ENCODE data around the gene MYO1C.
"Not testable (repeated sequence)": the region's sequence is repeated elsewhere in the genome, so short reads cannot be mapped to it uniquely, and the experiment has no call there.

The MYO1C gene

GRCh38 chr17:1469231-1469852 lies 23.1 kb downstream of the MYO1C start:
- no peaks in the 10 kb centered on the region for H3K9me3 Mint-ChIP-seq
- no peak for ATAC-seq
- H3K27ac Mint-ChIP-seq = no peak overlapping the region
- H3K27me3 Mint-ChIP-seq = no peaks in the 10 kb centered on the region
- no peak overlapping the region for H3K4me3 Mint-ChIP-seq
- H3K4me1 Mint-ChIP-seq = peaks cover 34% of the 10 kb centered on the region
- peaks cover 84% of the 10 kb centered on the region for H3K36me3 Mint-ChIP-seq

- peaks cover 82% of the 10 kb centered on the region for H3K36me3 Mint-ChIP-seq
- no peak for ATAC-seq
- H3K4me3 Mint-ChIP-seq = no peak overlapping the region
- H3K27ac Mint-ChIP-seq = no peak overlapping the region
- H3K27me3 Mint-ChIP-seq = no peaks in the 10 kb centered on the region
- H3K4me1 Mint-ChIP-seq = peaks cover 29% of the 10 kb centered on the region
- peaks cover 4% of the 10 kb centered on the region for H3K9me3 Mint-ChIP-seq
These were observed 24.5 kb downstream of the MYO1C start for GRCh38 chr17:1467898-1468492.

- no peak overlapping the region for H3K4me3 Mint-ChIP-seq
- no peak for ATAC-seq
- peaks cover 4% of the 10 kb centered on the region for H3K9me3 Mint-ChIP-seq
- H3K36me3 Mint-ChIP-seq = peaks cover 79% of the 10 kb centered on the region
- no peak overlapping the region for H3K27ac Mint-ChIP-seq
- H3K4me1 Mint-ChIP-seq = peaks cover 25% of the 10 kb centered on the region
- H3K27me3 Mint-ChIP-seq = no peaks in the 10 kb centered on the region
These were observed 25.2 kb downstream of the MYO1C start for GRCh38 chr17:1467258-1467657.

- Mint-ChIP-seq H3K36me3 (peaks cover 54% of the 10 kb centered on the region), H3K27ac (no peak overlapping the region), H3K9me3 (peaks cover 4% of the 10 kb centered on the region), H3K4me3 (no peak overlapping the region), H3K27me3 (no peaks in the 10 kb centered on the region), H3K4me1 (peaks cover 34% of the 10 kb centered on the region)
- no peak for ATAC-seq
These were observed 28.3 kb downstream of the MYO1C start for GRCh38 chr17:1464186-1464585.

- Mint-ChIP-seq H3K27ac (peak overlapping the region; percentile 84), H3K4me1 (peaks cover 28% of the 10 kb centered on the region), H3K9me3 (peaks cover 4% of the 10 kb centered on the region), H3K4me3 (peak overlapping the region; percentile 71), H3K36me3 (peaks cover 38% of the 10 kb centered on the region), H3K27me3 (no peaks in the 10 kb centered on the region)
- no peak for ATAC-seq
These were observed 30.0 kb downstream of the MYO1C start for GRCh38 chr17:1462164-1463112.

- Mint-ChIP-seq H3K4me3 (no peak overlapping the region), H3K27ac (no peak overlapping the region), H3K27me3 (no peaks in the 10 kb centered on the region), H3K9me3 (peaks cover 4% of the 10 kb centered on the region), H3K4me1 (peaks cover 39% of the 10 kb centered on the region), H3K36me3 (peaks cover 30% of the 10 kb centered on the region)
- ATAC-seq = no peak
These were observed 31.1 kb downstream of the MYO1C start for GRCh38 chr17:1461198-1461944.

GRCh38 chr17:1460233-1460632 lies 32.3 kb downstream of the MYO1C start:
- peaks cover 18% of the 10 kb centered on the region for H3K36me3 Mint-ChIP-seq
- no peak for ATAC-seq
- no peak overlapping the region for H3K4me3 Mint-ChIP-seq
- no peak overlapping the region for H3K27ac Mint-ChIP-seq
- H3K27me3 Mint-ChIP-seq = no peaks in the 10 kb centered on the region
- H3K4me1 Mint-ChIP-seq = peaks cover 42% of the 10 kb centered on the region
- peaks cover 4% of the 10 kb centered on the region for H3K9me3 Mint-ChIP-seq

GRCh38 chr17:1455797-1456599 lies 36.5 kb downstream of the MYO1C start, which contains the start of gene CRK:
Gene CRK (minus strand): TSS chr17:1456232. CDS start chr17:1456117, 115 bp downstream.
- H3K9me3 Mint-ChIP-seq = no peaks in the 10 kb centered on the region
- peaks cover 60% of the 10 kb centered on the region for H3K4me1 Mint-ChIP-seq
- peak within 1 kb of the TSS; percentile 89 for H3K4me3 Mint-ChIP-seq

GRCh38 chr17:1455291-1455796 lies 37.1 kb downstream of the MYO1C start:
- Mint-ChIP-seq H3K4me3 (peak overlapping the region; percentile 89), H3K4me1 (peaks cover 58% of the 10 kb centered on the region), H3K27me3 (no peaks in the 10 kb centered on the region), H3K27ac (peak overlapping the region; percentile 87), H3K9me3 (no peaks in the 10 kb centered on the region), H3K36me3 (peaks cover 12% of the 10 kb centered on the region)
- ATAC-seq = peak; percentile 70

More at GRCh38 chr17:1455797-1456599, 36.5 kb downstream of the MYO1C start, which contains the start of gene CRK:
- ATAC-seq = peak; percentile 97
- Mint-ChIP-seq H3K27me3 (no peaks in the 10 kb centered on the region), H3K27ac (peak within 1 kb of the TSS; percentile 87), H3K36me3 (peaks cover 12% of the 10 kb centered on the region)

- H3K27ac Mint-ChIP-seq = peak overlapping the region; percentile 87
- peaks cover 56% of the 10 kb centered on the region for H3K4me1 Mint-ChIP-seq
- peaks cover 14% of the 10 kb centered on the region for H3K36me3 Mint-ChIP-seq
- no peak for ATAC-seq
- no peaks in the 10 kb centered on the region for H3K9me3 Mint-ChIP-seq
- H3K4me3 Mint-ChIP-seq = peak overlapping the region; percentile 89
- no peaks in the 10 kb centered on the region for H3K27me3 Mint-ChIP-seq
These were observed 37.9 kb downstream of the MYO1C start for GRCh38 chr17:1454541-1454940.

GRCh38 chr17:1453694-1454093 lies 38.8 kb downstream of the MYO1C start:
- not testable (repeated sequence) for ATAC-seq, H3K27me3 Mint-ChIP-seq, H3K27ac Mint-ChIP-seq, H3K9me3 Mint-ChIP-seq
- Mint-ChIP-seq H3K36me3 (peaks cover 22% of the 10 kb centered on the region), H3K4me1 (peaks cover 64% of the 10 kb centered on the region), H3K4me3 (peak overlapping the region; percentile 31)

- no peak for ATAC-seq
- no peaks in the 10 kb centered on the region for H3K27me3 Mint-ChIP-seq
- no peaks in the 10 kb centered on the region for H3K9me3 Mint-ChIP-seq
- H3K4me1 Mint-ChIP-seq = peaks cover 65% of the 10 kb centered on the region
- peaks cover 23% of the 10 kb centered on the region for H3K36me3 Mint-ChIP-seq
- H3K4me3 Mint-ChIP-seq = no peak overlapping the region
- H3K27ac Mint-ChIP-seq = no peak overlapping the region
These were observed 39.6 kb downstream of the MYO1C start for GRCh38 chr17:1452836-1453235.

GRCh38 chr17:1450261-1450660 lies 42.2 kb downstream of the MYO1C start:
- not testable (repeated sequence) for H3K4me3 Mint-ChIP-seq, ATAC-seq, H3K27me3 Mint-ChIP-seq, H3K9me3 Mint-ChIP-seq, H3K27ac Mint-ChIP-seq
- Mint-ChIP-seq H3K4me1 (peaks cover 64% of the 10 kb centered on the region), H3K36me3 (peaks cover 23% of the 10 kb centered on the region)

GRCh38 chr17:1449412-1449967 lies 43.0 kb downstream of the MYO1C start:
- H3K4me3 Mint-ChIP-seq = no peak overlapping the region
- H3K4me1 Mint-ChIP-seq = peaks cover 60% of the 10 kb centered on the region

More at GRCh38 chr17:1449412-1449967, 43.0 kb downstream of the MYO1C start:
- Mint-ChIP-seq H3K27ac (no peak overlapping the region), H3K9me3 (no peaks in the 10 kb centered on the region), H3K36me3 (peaks cover 23% of the 10 kb centered on the region), H3K27me3 (no peaks in the 10 kb centered on the region)
- ATAC-seq = no peak

Measured in stimulated activated memory B cell treated with anti-CD40 and anti-IgM and Interleukin-4, amounts not matched to agents 10 μg/mL and 1 μg/mL and 100 μg/mL, for 72 hours (primary cell).